NT2/D1 (cell line): ENCODE results near the gene C1orf216.
"Not testable (repeated sequence)": the region's sequence is repeated elsewhere in the genome, so short reads cannot be mapped to it uniquely, and the experiment has no call there.

Experiments used
- DNase-seq: peaks from one replicate; pipeline ENCODE4 v3.0.0-alpha.2; 2011; ENCODE audit warnings: low read depth, low spot score
- H3K27me3 ChIP-seq: 2 replicates; pipeline ENCODE4 v1.6.0; 2011; ENCODE audit warnings: mild to moderate bottlenecking; ENCODE audit not compliant: insufficient read length, insufficient read depth
- H3K36me3 ChIP-seq: 2 replicates; pipeline ENCODE4 v1.6.1; 2011; ENCODE audit warnings: mild to moderate bottlenecking, low read length, mixed read lengths; ENCODE audit not compliant: insufficient read depth, insufficient read length
- H3K4me1 ChIP-seq: 2 replicates; pipeline ENCODE4 v1.5.1; 2011; ENCODE audit not compliant: insufficient read depth, insufficient read length
- H3K4me3 ChIP-seq: 2 replicates; pipeline ENCODE4 v1.5.1; 2011; ENCODE audit warnings: low read depth; ENCODE audit not compliant: insufficient read length
- H3K9ac ChIP-seq: 2 replicates; pipeline ENCODE4 v1.6.0; 2011; ENCODE audit warnings: low read depth; ENCODE audit not compliant: insufficient read length
- H3K9me3 ChIP-seq: 2 replicates; pipeline ENCODE4 v1.5.1; 2011; ENCODE audit warnings: mild to moderate bottlenecking, low read length; ENCODE audit not compliant: insufficient read depth
- SUZ12 ChIP-seq: IDR thresholded peaks from 2 replicates; pipeline ENCODE4 v1.6.1; 2011; ENCODE audit not compliant: insufficient read length, insufficient read depth; ENCODE audit errors: extremely low read depth
- YY1 ChIP-seq: IDR thresholded peaks from 2 replicates; pipeline ENCODE4 v1.6.1; 2011; ENCODE audit not compliant: insufficient read length, insufficient read depth
- ZNF274 ChIP-seq: IDR thresholded peaks from 2 replicates; pipeline ENCODE4 v1.6.1; 2011; ENCODE audit warnings: mild to moderate bottlenecking, low read depth, low read length

The C1orf216 gene

DNA sequence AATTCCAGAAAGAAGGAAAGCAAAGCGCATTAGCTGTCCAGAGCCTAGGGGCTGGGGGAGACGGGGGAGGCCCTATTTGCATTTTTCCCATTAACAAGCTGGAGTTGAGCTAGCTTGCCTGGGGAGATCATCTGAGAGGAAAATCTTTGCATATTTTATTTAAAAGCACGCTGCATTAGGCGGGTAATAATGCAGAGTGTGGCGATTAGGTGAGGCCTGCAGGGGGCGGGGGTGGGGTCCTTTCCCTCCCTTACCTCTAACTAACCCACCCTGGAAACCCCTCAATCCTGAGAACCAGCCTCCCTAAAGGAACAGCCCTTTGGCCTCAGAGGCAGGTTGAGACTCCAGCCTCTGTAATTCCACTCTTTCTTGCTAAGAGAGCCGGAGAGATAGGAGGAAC lies 16.2 kb downstream of the C1orf216 start:
- H3K9ac ChIP-seq = peak overlapping the region; percentile 37
- TF ChIP-seq YY1 = no peak
- no peak for TF ChIP-seq SUZ12
- no peak for TF ChIP-seq ZNF274
- no peaks in the 10 kb centered on the region for H3K9me3 ChIP-seq
- no peaks in the 10 kb centered on the region for H3K36me3 ChIP-seq
- no peak for DNase-seq
- H3K4me3 ChIP-seq = no peak overlapping the region
- H3K4me1 ChIP-seq = peaks cover 15% of the 10 kb centered on the region
- H3K27me3 ChIP-seq = no peaks in the 10 kb centered on the region

DNA sequence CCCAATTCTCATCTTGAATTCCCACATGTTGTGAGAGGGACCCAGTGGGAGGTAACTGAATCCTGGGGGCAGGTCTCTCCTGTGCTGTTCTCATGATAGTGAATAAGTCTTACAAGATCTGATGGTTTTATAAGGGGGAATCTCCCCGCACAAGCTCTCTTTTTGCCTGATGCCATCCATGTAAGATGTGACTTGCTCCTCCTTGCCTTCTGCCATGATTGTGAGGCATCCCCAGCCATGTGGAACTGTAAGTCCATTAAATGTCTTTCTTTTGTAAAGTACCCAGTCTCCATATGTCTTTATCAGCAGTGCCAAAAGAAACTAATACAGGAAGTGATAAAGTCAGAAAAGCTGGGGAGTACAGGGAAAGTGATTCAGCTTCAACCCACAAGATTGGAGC lies 19.5 kb downstream of the C1orf216 start:
- not testable (repeated sequence) for H3K9me3 ChIP-seq, DNase-seq, H3K36me3 ChIP-seq, H3K27me3 ChIP-seq, H3K4me1 ChIP-seq
- H3K9ac ChIP-seq = peak overlapping the region; percentile 14
- H3K4me3 ChIP-seq = peak overlapping the region; percentile 5

DNA sequence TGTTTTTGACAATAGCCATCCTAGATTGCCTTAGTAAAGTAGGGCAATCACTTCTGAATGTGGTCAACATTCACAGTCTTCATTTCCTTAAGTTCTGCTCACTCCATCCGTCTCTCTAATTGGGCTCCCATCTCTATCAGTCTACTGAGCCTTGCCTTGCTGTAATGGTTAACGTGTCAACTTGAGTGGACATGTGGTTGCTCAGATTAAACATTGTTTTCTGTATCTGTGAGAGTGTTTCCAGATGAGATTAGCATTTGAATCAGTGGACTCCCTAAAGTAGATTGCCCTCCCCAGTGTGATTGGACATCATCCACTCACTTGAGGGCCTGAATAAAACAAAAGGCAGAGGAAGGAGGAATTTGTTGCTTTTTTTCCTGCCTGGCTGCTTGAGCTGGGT lies 26.4 kb downstream of the C1orf216 start:
- Histone ChIP-seq H3K36me3 (no peaks in the 10 kb centered on the region), H3K9ac (no peak overlapping the region), H3K4me3 (no peak overlapping the region), H3K9me3 (no peaks in the 10 kb centered on the region), H3K27me3 (no peaks in the 10 kb centered on the region), H3K4me1 (no peaks in the 10 kb centered on the region)
- TF ChIP-seq YY1 (no peak), SUZ12 (no peak), ZNF274 (no peak)
- DNase-seq = no peak

DNA sequence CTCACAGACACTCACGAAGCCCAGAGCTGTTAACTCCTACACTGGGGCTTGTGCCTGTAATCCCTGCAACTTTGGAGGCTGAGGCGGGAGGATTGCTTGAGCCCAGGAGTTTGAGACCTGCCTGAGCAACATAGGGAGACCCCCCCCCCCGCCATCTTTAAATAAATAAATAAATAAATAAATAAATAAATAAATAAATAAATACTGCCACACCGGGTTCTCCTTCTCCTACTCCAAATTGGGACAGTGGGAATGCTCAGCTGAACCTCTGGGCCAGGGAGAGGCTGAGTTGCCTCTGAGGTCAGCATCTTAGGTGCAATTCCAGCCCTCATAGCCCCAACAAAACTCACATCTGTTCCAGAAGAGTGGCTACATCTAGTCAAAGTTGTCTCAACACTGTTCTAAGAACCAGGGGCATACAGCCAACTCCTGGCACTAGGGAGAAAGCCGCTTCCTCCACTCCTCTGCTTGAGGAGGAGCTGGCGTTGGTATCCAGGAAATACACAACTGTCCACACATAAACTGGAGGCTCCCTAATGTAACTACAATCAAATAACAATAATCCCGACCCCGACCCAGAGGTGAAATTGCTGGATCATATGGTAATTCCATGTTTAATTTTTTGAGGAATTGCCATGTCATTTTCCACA lies 27.0 kb downstream of the C1orf216 start:
- Histone ChIP-seq H3K9ac (no peak overlapping the region), H3K36me3 (no peaks in the 10 kb centered on the region), H3K9me3 (no peaks in the 10 kb centered on the region), H3K4me1 (no peaks in the 10 kb centered on the region), H3K27me3 (no peaks in the 10 kb centered on the region), H3K4me3 (no peak overlapping the region)
- DNase-seq = no peak
- no peak for TF ChIP-seq SUZ12

DNA sequence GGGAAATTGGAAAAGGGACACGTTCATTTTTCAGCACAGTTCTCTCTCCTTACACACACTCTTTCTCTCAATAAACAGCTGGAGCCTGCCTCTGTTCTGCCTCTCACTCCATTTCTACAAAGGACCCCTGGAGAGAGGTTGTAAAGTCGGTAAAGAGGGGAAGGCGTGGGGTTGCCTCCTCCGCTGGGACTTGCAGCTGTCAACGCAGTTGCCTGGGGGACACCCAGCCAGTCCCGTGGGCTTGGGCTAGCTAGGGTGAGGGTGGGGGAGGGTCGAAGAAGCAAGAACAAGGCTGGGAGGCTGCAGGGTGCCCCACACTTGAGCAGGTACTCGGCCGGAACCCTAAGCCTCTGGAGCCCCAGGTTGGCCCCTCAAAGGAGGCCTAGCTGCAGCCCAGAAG lies 27.6 kb downstream of the C1orf216 start:
- no peaks in the 10 kb centered on the region for H3K27me3 ChIP-seq
- no peak for TF ChIP-seq ZNF274
- TF ChIP-seq SUZ12 = no peak
- TF ChIP-seq YY1 = no peak
- H3K9ac ChIP-seq = no peak overlapping the region
- H3K4me1 ChIP-seq = no peaks in the 10 kb centered on the region
- no peak for DNase-seq
- H3K4me3 ChIP-seq = no peak overlapping the region
- no peaks in the 10 kb centered on the region for H3K36me3 ChIP-seq
- no peaks in the 10 kb centered on the region for H3K9me3 ChIP-seq

DNA sequence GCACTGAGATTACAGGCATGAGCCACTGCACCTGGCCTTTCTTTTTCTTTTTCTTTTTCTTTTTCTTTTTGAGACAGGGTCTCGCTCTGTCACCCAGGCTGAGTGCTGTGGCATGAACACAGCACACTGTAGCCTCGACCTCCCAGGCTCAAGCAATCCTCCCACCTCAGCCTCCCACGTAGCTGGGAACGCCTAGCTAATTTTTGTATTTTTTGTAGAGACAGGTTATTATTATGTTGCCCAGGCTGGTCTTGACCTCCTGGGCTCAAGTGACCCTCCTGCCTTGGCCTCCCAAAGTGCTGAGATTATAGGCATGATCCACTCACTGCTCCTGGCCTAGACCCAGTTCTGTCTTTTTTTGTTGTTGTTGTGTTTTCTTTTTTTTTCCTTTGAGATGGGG lies 28.6 kb downstream of the C1orf216 start:
- H3K36me3 ChIP-seq, H3K4me3 ChIP-seq, H3K9ac ChIP-seq, H3K4me1 ChIP-seq, H3K9me3 ChIP-seq, H3K27me3 ChIP-seq, DNase-seq: not testable (repeated sequence)

DNA sequence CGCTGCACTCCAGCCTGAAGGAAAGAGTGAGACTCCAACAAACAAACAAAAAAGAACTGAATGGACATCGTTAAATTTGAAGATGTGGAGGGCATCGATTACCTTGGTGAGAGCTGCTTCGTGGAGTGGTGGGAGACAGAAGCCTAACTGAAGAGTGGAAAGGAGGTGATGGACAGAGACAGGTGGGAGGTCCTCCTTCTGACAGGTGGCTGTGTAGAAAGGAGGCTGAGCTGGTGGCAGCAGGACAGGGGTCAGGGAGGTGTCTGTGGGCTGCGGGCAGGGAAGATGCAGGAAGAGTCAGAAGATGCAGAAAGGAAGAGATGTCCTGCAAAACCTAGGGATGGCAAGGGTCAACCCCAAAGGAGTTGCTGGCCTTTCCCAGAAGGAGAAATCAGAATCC lies 30.5 kb downstream of the C1orf216 start:
- no peak for DNase-seq
- no peaks in the 10 kb centered on the region for H3K36me3 ChIP-seq
- TF ChIP-seq ZNF274 (no peak), YY1 (no peak), SUZ12 (no peak)
- no peaks in the 10 kb centered on the region for H3K4me1 ChIP-seq
- no peaks in the 10 kb centered on the region for H3K9me3 ChIP-seq
- no peak overlapping the region for H3K4me3 ChIP-seq
- no peak overlapping the region for H3K9ac ChIP-seq
- H3K27me3 ChIP-seq = no peaks in the 10 kb centered on the region

DNA sequence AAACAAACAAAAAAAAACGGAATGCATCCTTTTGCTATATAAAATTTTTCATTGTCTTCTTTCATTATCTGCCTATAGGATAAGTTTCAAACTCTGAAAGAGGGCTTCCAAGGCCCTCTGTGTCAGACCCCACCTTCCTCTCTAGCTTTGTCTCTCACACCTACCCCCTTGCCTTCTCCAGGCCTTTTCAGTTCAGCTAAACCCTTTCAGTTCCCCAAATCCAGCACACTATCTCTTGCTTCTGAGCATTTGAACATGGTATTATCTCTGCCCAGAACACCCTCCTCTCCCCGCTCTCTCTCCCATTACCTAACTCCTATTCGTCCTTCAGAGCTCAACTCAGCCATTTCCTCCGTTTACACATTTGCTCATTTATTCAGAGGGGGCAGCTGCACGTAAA lies 35.7 kb downstream of the C1orf216 start:
- Histone ChIP-seq H3K9ac (no peak overlapping the region), H3K4me1 (no peaks in the 10 kb centered on the region), H3K27me3 (no peaks in the 10 kb centered on the region), H3K9me3 (no peaks in the 10 kb centered on the region), H3K36me3 (no peaks in the 10 kb centered on the region), H3K4me3 (no peak overlapping the region)
- no peak for DNase-seq
- TF ChIP-seq ZNF274 (no peak), YY1 (no peak), SUZ12 (no peak)
